Activated T-helper 1 cell treated with anti-CD3 and anti-CD28 coated beads, Interleukin-2, amount 50 U/mL, for 16 hours (primary cell): Measurements from ENCODE around the gene TBC1D1.

Experiments used
- DNase-seq, 2 donors: peaks; one replicate each; pipeline ENCODE4 v3.0.0-alpha.2; 2020; ENCODE audit warnings: low read depth in 1 of 2, low spot score in 1 of 2

TBC1D1 gene

GRCh38 chr4:38075370-38076152, 184.7 kb downstream of the TBC1D1 start:
- no peak for DNase-seq

GRCh38 chr4:38076153-38076669, 185.3 kb downstream of the TBC1D1 start:
- no peak for DNase-seq

- no peak for DNase-seq
Measured at GRCh38 chr4:38077791-38078489, 187.1 kb downstream of the TBC1D1 start.

GRCh38 chr4:38078590-38079421, 187.9 kb downstream of the TBC1D1 start:
- no peak for DNase-seq

- DNase-seq: no peak
Measured at GRCh38 chr4:38080061-38080974, 189.4 kb downstream of the TBC1D1 start.

- DNase-seq: no peak
Measured at GRCh38 chr4:38082021-38082420, 191.1 kb downstream of the TBC1D1 start.

- DNase-seq: no peak
Measured at GRCh38 chr4:38082424-38083385, 191.8 kb downstream of the TBC1D1 start.

- DNase-seq: no peak
Measured at GRCh38 chr4:38084877-38085711, 194.2 kb downstream of the TBC1D1 start.

GRCh38 chr4:38085751-38086150, 194.9 kb downstream of the TBC1D1 start:
- DNase-seq: no peak

GRCh38 chr4:38086151-38086848, 195.4 kb downstream of the TBC1D1 start:
- DNase-seq: no peak

GRCh38 chr4:38086849-38087226, 196.0 kb downstream of the TBC1D1 start:
- no peak for DNase-seq

- DNase-seq: no peak
Measured at GRCh38 chr4:38088321-38088720, 197.4 kb downstream of the TBC1D1 start.

- DNase-seq: no peak
Measured at GRCh38 chr4:38089961-38090360, 199.1 kb downstream of the TBC1D1 start.

GRCh38 chr4:38090455-38091246, 199.8 kb downstream of the TBC1D1 start:
- DNase-seq: no peak

GRCh38 chr4:38091636-38092035, 200.8 kb downstream of the TBC1D1 start:
- DNase-seq: no peak

- no peak for DNase-seq
Measured at GRCh38 chr4:38092701-38093100, 201.8 kb downstream of the TBC1D1 start.

GRCh38 chr4:38094419-38094818, 203.5 kb downstream of the TBC1D1 start:
- DNase-seq: no peak
